Osteoblast (primary cell): ENCODE results near the gene GRIK4. TPM values are rescaled to one million over a fixed set of nuclear protein-coding genes. Genes with fewer than 3 reads are reported as not detected.

Experiments
- DNase-seq: peaks from one replicate; pipeline ENCODE4 v3.0.0; 2011; ENCODE audit warnings: low spot score, mixed read lengths; ENCODE audit not compliant: insufficient read length; ENCODE audit errors: missing footprints
- H2AFZ ChIP-seq: 2 replicates; pipeline ENCODE4 v1.6.0; 2011; ENCODE audit warnings: mild to moderate bottlenecking, low read length
- H3K27ac ChIP-seq: 2 replicates; pipeline ENCODE4 v1.5.1; 2011; ENCODE audit warnings: mild to moderate bottlenecking, low read depth, low read length, moderate library complexity
- H3K27me3 ChIP-seq: 2 replicates; pipeline ENCODE4 v1.6.0; 2012; ENCODE audit warnings: mild to moderate bottlenecking, control low read depth, inconsistent platforms, low read length, moderate library complexity; ENCODE audit not compliant: insufficient read depth
- H3K36me3 ChIP-seq: 2 replicates; pipeline ENCODE4 v1.5.1; 2011; ENCODE audit warnings: mild to moderate bottlenecking, low read length, control low read depth, moderate library complexity; ENCODE audit not compliant: insufficient read depth
- H3K4me1 ChIP-seq: 2 replicates; pipeline ENCODE4 v1.5.1; 2011; ENCODE audit warnings: mild to moderate bottlenecking, low read length, control low read depth, moderate library complexity; ENCODE audit not compliant: insufficient read depth
- H3K4me2 ChIP-seq: 2 replicates; pipeline ENCODE4 v1.6.0; 2011; ENCODE audit warnings: mild to moderate bottlenecking, low read length; ENCODE audit not compliant: insufficient read depth
- H3K4me3 ChIP-seq: fragments of 200-600 bp; sonication (generic); 3 replicates; pipeline ENCODE4 v1.5.1; 2012; ENCODE audit warnings: mild to moderate bottlenecking, low read length, inconsistent platforms; ENCODE audit not compliant: insufficient read depth
- H3K79me2 ChIP-seq: 2 replicates; pipeline ENCODE4 v1.6.0; 2012; ENCODE audit warnings: mild to moderate bottlenecking, low read length, control low read depth, inconsistent platforms; ENCODE audit not compliant: insufficient read depth
- H3K9me3 ChIP-seq: 2 replicates; pipeline ENCODE4 v1.5.1; 2011; ENCODE audit warnings: low read depth, low read length, control low read depth
- H4K20me1 ChIP-seq: 2 replicates; pipeline ENCODE4 v1.6.0; 2012; ENCODE audit warnings: mild to moderate bottlenecking, low read length, control low read depth; ENCODE audit not compliant: insufficient read depth
- total RNA-seq: library from RNA; depleted of rRNA; stranded (reverse); fragments of >200 nt; gene quantifications from 2 replicates; pipeline ENCODE4 v1.2.3, GENCODE V29; 2012
- TF ChIP-seq, protein P1 (sequence below): IDR thresholded peaks from 2 replicates; pipeline ENCODE4 v1.5.1; 2011; ENCODE audit warnings: mild to moderate bottlenecking, low read depth, low read length, moderate library complexity; ENCODE audit errors: extremely low read depth

Gene GRIK4
- total RNA-seq, 1 donor: under 0.01 TPM

DNA sequence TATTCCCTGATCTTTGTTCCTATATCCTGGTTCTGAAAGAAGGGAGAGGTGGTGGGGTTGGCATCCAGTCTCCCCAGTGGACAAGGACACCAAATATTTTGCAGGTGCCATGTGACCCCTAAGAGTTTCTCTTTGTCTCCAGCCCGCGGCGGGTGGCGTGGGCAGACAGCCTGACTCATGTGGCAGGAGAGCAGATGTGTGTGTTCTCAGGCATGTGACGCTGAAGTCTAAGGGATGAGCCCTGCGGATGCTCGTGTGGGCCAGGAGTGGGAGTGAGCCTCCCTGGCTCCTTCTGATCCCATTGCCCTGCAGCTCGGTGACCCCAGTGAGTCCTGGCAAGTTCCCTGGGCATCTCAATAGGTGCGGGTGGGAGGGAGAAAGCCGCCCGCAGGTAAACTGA, 417.5 kb downstream of the GRIK4 start:
- no peak for DNase-seq
- no peak overlapping the region for H3K4me2 ChIP-seq

DNA sequence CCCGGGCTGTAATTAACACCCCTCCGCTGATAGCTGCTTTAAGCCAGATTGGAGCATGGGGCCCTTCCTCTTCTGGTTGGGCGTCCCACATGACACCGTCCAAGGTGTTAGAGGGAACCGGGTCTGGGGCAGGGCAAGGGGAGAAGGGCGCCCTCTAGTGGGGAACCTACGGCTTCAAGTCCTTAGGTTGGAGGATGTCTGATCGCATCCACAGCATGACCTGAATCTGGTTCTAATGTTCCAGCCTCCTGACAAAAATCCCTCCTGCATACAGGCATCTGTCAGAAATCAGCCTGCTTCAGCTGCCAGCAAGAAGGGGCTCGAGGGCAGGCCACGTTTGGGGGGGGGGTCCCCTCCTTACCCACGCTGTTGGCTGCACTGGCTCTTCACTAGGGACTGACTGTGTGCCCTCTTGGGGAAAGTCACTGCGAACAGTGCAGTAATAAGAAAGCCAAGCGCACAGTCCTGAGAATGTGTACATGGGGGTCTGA, 418.2 kb downstream of the GRIK4 start:
- Histone ChIP-seq H3K36me3 (no peaks in the 10 kb centered on the region), H3K4me3 (no peak overlapping the region), H3K4me2 (no peak overlapping the region), H3K79me2 (no peaks in the 10 kb centered on the region), H3K27me3 (no peaks in the 10 kb centered on the region), H3K27ac (no peak overlapping the region), H3K9me3 (no peaks in the 10 kb centered on the region), H4K20me1 (no peaks in the 10 kb centered on the region), H2AFZ (no peak overlapping the region), H3K4me1 (no peaks in the 10 kb centered on the region)
- DNase-seq: no peak
- TF ChIP-seq, protein P1, sequence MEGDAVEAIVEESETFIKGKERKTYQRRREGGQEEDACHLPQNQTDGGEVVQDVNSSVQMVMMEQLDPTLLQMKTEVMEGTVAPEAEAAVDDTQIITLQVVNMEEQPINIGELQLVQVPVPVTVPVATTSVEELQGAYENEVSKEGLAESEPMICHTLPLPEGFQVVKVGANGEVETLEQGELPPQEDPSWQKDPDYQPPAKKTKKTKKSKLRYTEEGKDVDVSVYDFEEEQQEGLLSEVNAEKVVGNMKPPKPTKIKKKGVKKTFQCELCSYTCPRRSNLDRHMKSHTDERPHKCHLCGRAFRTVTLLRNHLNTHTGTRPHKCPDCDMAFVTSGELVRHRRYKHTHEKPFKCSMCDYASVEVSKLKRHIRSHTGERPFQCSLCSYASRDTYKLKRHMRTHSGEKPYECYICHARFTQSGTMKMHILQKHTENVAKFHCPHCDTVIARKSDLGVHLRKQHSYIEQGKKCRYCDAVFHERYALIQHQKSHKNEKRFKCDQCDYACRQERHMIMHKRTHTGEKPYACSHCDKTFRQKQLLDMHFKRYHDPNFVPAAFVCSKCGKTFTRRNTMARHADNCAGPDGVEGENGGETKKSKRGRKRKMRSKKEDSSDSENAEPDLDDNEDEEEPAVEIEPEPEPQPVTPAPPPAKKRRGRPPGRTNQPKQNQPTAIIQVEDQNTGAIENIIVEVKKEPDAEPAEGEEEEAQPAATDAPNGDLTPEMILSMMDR: peak; percentile 60

More for the DNA sequence above, 417.5 kb downstream of the GRIK4 start:
- H3K27me3 ChIP-seq: no peaks in the 10 kb centered on the region
- H4K20me1 ChIP-seq: no peaks in the 10 kb centered on the region
- no peak overlapping the region for H3K4me3 ChIP-seq
- H3K36me3 ChIP-seq: no peaks in the 10 kb centered on the region
- H3K4me1 ChIP-seq: no peaks in the 10 kb centered on the region
- no peaks in the 10 kb centered on the region for H3K9me3 ChIP-seq
- no peak overlapping the region for H3K27ac ChIP-seq
- TF ChIP-seq, protein P1: no peak
- H3K79me2 ChIP-seq: no peaks in the 10 kb centered on the region
- no peak overlapping the region for H2AFZ ChIP-seq

DNA sequence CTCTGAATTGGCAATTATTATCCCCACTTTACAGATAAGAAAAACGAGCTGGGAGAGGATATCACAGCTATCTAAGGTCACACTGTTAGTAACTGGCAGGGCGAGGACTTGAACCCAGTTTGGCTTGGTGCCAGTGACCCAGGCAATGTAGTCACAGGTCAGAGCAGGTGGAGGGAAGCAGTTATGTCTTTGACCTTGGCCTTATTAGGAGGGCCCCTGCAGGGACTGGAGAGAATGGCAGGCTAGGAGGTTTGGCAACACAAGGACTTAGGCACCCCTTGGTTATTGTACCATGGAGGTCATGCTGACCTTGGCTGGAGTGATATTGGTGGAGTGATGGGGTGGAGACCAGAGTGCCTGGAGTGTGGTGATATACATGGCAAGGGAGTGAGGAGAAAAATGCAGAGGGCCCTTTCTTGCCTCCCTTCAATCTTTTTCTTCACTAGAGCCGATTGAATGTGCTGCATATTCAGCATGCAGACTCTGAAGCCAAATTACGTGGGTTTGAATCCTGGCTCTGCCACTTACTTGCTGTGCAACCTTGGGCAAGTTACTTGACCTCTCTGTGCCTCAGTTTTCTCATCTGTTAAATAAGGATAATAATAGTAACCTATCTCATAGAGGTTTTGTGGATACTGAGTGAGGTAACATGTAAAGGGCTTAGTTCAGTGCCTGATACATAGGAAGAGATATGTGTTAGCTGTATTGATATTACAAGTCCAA, 419.7 kb downstream of the GRIK4 start:
- no peaks in the 10 kb centered on the region for H3K36me3 ChIP-seq
- H3K27ac ChIP-seq: no peak overlapping the region
- H4K20me1 ChIP-seq: no peaks in the 10 kb centered on the region
- H3K27me3 ChIP-seq: no peaks in the 10 kb centered on the region
- H2AFZ ChIP-seq: no peak overlapping the region
- H3K4me1 ChIP-seq: no peaks in the 10 kb centered on the region
- TF ChIP-seq, protein P1: no peak
- no peak overlapping the region for H3K4me3 ChIP-seq
- no peaks in the 10 kb centered on the region for H3K9me3 ChIP-seq
- DNase-seq: no peak
- no peak overlapping the region for H3K4me2 ChIP-seq
- H3K79me2 ChIP-seq: no peaks in the 10 kb centered on the region

DNA sequence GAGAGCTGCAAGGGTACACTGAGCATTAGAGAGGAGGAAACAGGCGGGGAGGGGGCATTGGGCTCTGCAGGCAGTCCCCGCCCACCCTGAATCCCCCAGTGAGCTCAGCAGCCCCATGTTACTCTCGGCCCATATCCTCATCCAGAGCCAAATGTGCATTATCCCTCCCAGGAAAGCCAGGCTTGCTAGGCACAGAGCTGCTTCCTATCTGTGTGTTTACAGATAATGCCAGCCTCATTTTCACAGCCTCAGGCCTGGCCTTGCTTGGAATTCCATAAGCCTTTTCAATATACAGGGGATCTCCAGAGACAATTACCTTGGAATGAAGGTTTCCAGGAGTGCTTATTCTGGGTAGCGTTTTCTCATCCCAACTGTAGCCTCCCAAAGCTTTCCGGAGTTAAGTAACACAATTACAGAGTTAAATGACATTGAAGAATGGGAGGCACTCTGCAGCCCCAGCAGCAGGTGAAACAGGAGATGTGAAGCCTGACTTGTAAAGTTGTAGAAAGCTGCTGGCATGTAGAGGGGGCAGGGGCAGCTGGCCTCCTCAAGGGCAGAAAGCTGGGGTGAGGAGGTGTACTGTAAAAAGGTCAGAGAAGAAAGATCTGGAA, 420.9 kb downstream of the GRIK4 start:
- Histone ChIP-seq H3K27ac (no peak overlapping the region), H3K27me3 (peaks cover under 1% of the 10 kb centered on the region)

More for the DNA sequence above, 420.9 kb downstream of the GRIK4 start:
- H3K4me2 ChIP-seq: no peak overlapping the region
- H4K20me1 ChIP-seq: no peaks in the 10 kb centered on the region
- H3K79me2 ChIP-seq: no peaks in the 10 kb centered on the region
- no peak overlapping the region for H3K4me3 ChIP-seq
- DNase-seq: no peak
- no peak overlapping the region for H2AFZ ChIP-seq
- TF ChIP-seq, protein P1: no peak
- H3K9me3 ChIP-seq: no peaks in the 10 kb centered on the region
- H3K4me1 ChIP-seq: no peaks in the 10 kb centered on the region
- H3K36me3 ChIP-seq: no peaks in the 10 kb centered on the region
